ENCODE data around the gene TNFRSF21. TPM values are rescaled to one million over a fixed set of nuclear protein-coding genes. Genes with fewer than 3 reads are reported as not detected.

TNFRSF21 gene
- polyA plus RNA-seq, 1 donor (not counting 4 experiments of a cell fraction or from before 2014, with no cell fraction given): 50.2 TPM

GRCh38 chr6:47246551-47246950 lies 63.2 kb downstream of the TNFRSF21 start:
- H3K27ac ChIP-seq (ENCODE audit: control insufficient read depth, insufficient read depth, low read length): no peak overlapping the region
- no peak for FAIRE-seq

GRCh38 chr6:47245745-47246371 lies 63.8 kb downstream of the TNFRSF21 start:
- FAIRE-seq (no peak), DNase-seq (ENCODE audit: low read depth, low spot score) (no peak)
- Histone ChIP-seq H3K9me1 (ENCODE audit: control insufficient read depth, extremely low read depth, insufficient read depth, low read length) (peaks cover 4% of the 10 kb centered on the region), H3K4me3 (ENCODE audit: control insufficient read depth in 2 of 3, extremely low read depth in 1 of 3, insufficient read depth in 2 of 3, low read depth in 1 of 3, low read length in 3 of 3) (no peak overlapping the region), H3K9me3 (ENCODE audit: control insufficient read depth, low read depth, low read length) (no peaks in the 10 kb centered on the region), H3K4me1 (ENCODE audit: control insufficient read depth, extremely low read depth, insufficient read depth, low read length) (peaks cover 19% of the 10 kb centered on the region), H3K79me2 (ENCODE audit: control insufficient read depth, insufficient read depth, low read length) (peaks cover 31% of the 10 kb centered on the region), H3K36me3 (ENCODE audit: control insufficient read depth in 2 of 2, extremely low read depth in 1 of 2, insufficient read depth in 2 of 2, low read length in 2 of 2) (peaks cover 0 to 2% of the 10 kb centered on the region in 2 experiments), H3K9ac (ENCODE audit: control insufficient read depth, extremely low read depth, insufficient read depth, low read length) (no peak overlapping the region), H3K27ac (ENCODE audit: control insufficient read depth, insufficient read depth, low read length) (no peak overlapping the region), H3K4me2 (ENCODE audit: control insufficient read depth, extremely low read depth, insufficient read depth, low read depth, low read length) (no peak overlapping the region), H2AFZ (ENCODE audit: control insufficient read depth, low read length) (no peak overlapping the region), H4K20me1 (ENCODE audit: control insufficient read depth, extremely low read depth, insufficient read depth, low read length) (no peaks in the 10 kb centered on the region), H3K27me3 (ENCODE audit: control insufficient read depth, extremely low read depth, insufficient read depth, low read length) (no peaks in the 10 kb centered on the region)
- dilution Hi-C loops (cut with MboI; ENCODE audit: extremely low pct_ligation_motif_present, low sequenced_read_pairs): no loop called here
- no peak for TF ChIP-seq EZH2 (IDR thresholded peaks at IDR 0.05; ENCODE audit: low read length)
- TF ChIP-seq CTCF (optimal IDR thresholded peaks at IDR 0.05 in 1 of 3, IDR thresholded peaks at IDR 0.05 in 1 of 3, conservative IDR thresholded peaks at IDR 0.05 in 1 of 3; ENCODE audit: extremely low read depth in 1 of 3, insufficient read depth in 2 of 3, low read length in 3 of 3): no peak

More at GRCh38 chr6:47246551-47246950, 63.2 kb downstream of the TNFRSF21 start:
- H3K27me3 ChIP-seq (ENCODE audit: control insufficient read depth, extremely low read depth, insufficient read depth, low read length): no peaks in the 10 kb centered on the region
- peaks cover 33% of the 10 kb centered on the region for H3K79me2 ChIP-seq (ENCODE audit: control insufficient read depth, insufficient read depth, low read length)
- DNase-seq (ENCODE audit: low read depth, low spot score): no peak
- TF ChIP-seq CTCF (optimal IDR thresholded peaks at IDR 0.05 in 1 of 3, IDR thresholded peaks at IDR 0.05 in 1 of 3, conservative IDR thresholded peaks at IDR 0.05 in 1 of 3; ENCODE audit: extremely low read depth in 1 of 3, insufficient read depth in 2 of 3, low read length in 3 of 3): no peak
- no peak for TF ChIP-seq EZH2 (IDR thresholded peaks at IDR 0.05; ENCODE audit: low read length)
- H2AFZ ChIP-seq (ENCODE audit: control insufficient read depth, low read length): no peak overlapping the region
- peaks cover 0 to 2% of the 10 kb centered on the region in 2 experiments for H3K36me3 ChIP-seq (ENCODE audit: control insufficient read depth in 2 of 2, extremely low read depth in 1 of 2, insufficient read depth in 2 of 2, low read length in 2 of 2)
- H3K4me2 ChIP-seq (ENCODE audit: control insufficient read depth, extremely low read depth, insufficient read depth, low read depth, low read length): no peak overlapping the region
- H3K9me1 ChIP-seq (ENCODE audit: control insufficient read depth, extremely low read depth, insufficient read depth, low read length): peaks cover 4% of the 10 kb centered on the region
- dilution Hi-C loops (cut with MboI; ENCODE audit: extremely low pct_ligation_motif_present, low sequenced_read_pairs): no loop called here
- no peak overlapping the region for H3K4me3 ChIP-seq (ENCODE audit: control insufficient read depth in 2 of 3, extremely low read depth in 1 of 3, insufficient read depth in 2 of 3, low read depth in 1 of 3, low read length in 3 of 3)
- H4K20me1 ChIP-seq (ENCODE audit: control insufficient read depth, extremely low read depth, insufficient read depth, low read length): no peaks in the 10 kb centered on the region
- H3K4me1 ChIP-seq (ENCODE audit: control insufficient read depth, extremely low read depth, insufficient read depth, low read length): peaks cover 19% of the 10 kb centered on the region
- no peaks in the 10 kb centered on the region for H3K9me3 ChIP-seq (ENCODE audit: control insufficient read depth, low read depth, low read length)
- no peak overlapping the region for H3K9ac ChIP-seq (ENCODE audit: control insufficient read depth, extremely low read depth, insufficient read depth, low read length)
